ENCODE measurements around the gene FBXO10. TPM values are rescaled to one million over a fixed set of nuclear protein-coding genes. Genes with fewer than 3 reads are reported as not detected.

Gene FBXO10
- total and polyA plus RNA-seq, 2 of the 4 experiments (the other 2 are of a cell fraction): 6.6 to 6.7 TPM

DNA sequence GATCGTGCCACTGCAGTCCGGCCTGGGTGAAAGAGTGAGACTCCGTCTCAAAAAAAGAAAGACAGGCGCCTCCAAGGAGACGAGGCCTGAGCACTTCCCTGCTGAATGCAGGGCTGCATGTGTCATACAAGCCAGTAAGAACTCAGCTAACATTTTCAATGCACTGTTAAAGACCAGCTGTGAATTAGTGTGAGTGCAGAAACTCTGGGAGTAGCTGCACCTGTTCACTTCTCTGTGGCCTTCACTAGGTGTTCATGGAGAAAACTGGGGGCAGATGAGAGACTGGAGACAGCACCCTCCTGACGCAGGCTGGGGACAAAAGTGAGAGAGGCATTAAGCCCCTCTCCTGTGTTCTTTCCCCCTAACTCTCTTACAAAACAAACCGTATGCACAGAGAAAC is 41.8 kb downstream of the FBXO10 start:
- Histone ChIP-seq H3K4me1 (ENCODE audit: control insufficient read depth, insufficient read depth, low read length) (no peaks in the 10 kb centered on the region), H3K4me2 (ENCODE audit: low read depth, low read length) (no peak overlapping the region), H3K14ac (replicated peaks; ENCODE audit: low read depth, low read length) (no peak overlapping the region), H3K23ac (ENCODE audit: low read depth, low read length) (no peak overlapping the region), H4K8ac (ENCODE audit: low read depth in 2 of 2, low read length in 2 of 2) (no peak overlapping the region), H3K4ac (ENCODE audit: low read depth, low read length) (no peak overlapping the region), H3K9me3 (ENCODE audit: control insufficient read depth, insufficient read depth, low read length) (no peaks in the 10 kb centered on the region), H3K9me1 (ENCODE audit: insufficient read depth, low read length) (peaks cover 3% of the 10 kb centered on the region; the same call in 1 of the 2 replicates), H2AK5ac (ENCODE audit: low read depth, low read length) (no peak overlapping the region), H3K4me3 (ENCODE audit: insufficient read depth, low read depth, low read length) (no peak overlapping the region), H4K5ac (ENCODE audit: low read depth, low read length) (no peak overlapping the region), H3K9ac (ENCODE audit: low read depth, low read length) (no peak overlapping the region), H3K56ac (ENCODE audit: extremely low read depth, insufficient read depth, low read length) (no peak overlapping the region), H3K27ac (ENCODE audit: insufficient read depth, low read length) (no peak overlapping the region), H4K91ac (ENCODE audit: insufficient read depth, low read depth, low read length) (no peak overlapping the region), H3K27me3 (ENCODE audit: control insufficient read depth, insufficient read depth, low read length) (no peaks in the 10 kb centered on the region), H2BK120ac (ENCODE audit: low read depth, low read length) (no peak overlapping the region), H3K36me3 (ENCODE audit: control insufficient read depth, insufficient read depth, low read length) (peaks cover 21% of the 10 kb centered on the region), H2BK15ac (ENCODE audit: low read depth, low read length) (no peak overlapping the region), H2BK20ac (ENCODE audit: low read depth, low read length) (no peak overlapping the region), H2AFZ (replicated peaks; ENCODE audit: low read length, poor library complexity) (no peak overlapping the region), H4K20me1 (ENCODE audit: insufficient read depth, low read length) (no peaks in the 10 kb centered on the region), H2AK9ac (replicated peaks; ENCODE audit: low read depth, low read length, poor library complexity) (no peak overlapping the region), H3K18ac (ENCODE audit: low read depth, low read length) (no peak overlapping the region), H3K79me1 (ENCODE audit: low read depth in 1 of 2, low read length in 2 of 2) (no peaks in the 10 kb centered on the region), H2BK5ac (ENCODE audit: low read depth, low read length, poor library complexity, severe bottlenecking) (no peak overlapping the region)
- ChIA-PET CTCF (interaction anchor here (0.6 kb wide), 1 partner anchor 62 kb away, joined by 3 read pairs; no protein-coding TSS in a partner anchor), POLR2A (ENCODE audit: unreplicated experiment) (no interaction called here)
- DNase-seq (no peak), ATAC-seq (ENCODE audit: low read depth) (no peak)
- in situ Hi-C loops (cut with MboI; ENCODE audit: low sequenced_read_pairs): no loop called here
- dilution Hi-C loops (cut with HindIII; ENCODE audit: low sequenced_read_pairs, unreplicated experiment): no loop called here
- no TSS peak for BruUV-seq (replicated peaks)
- intact Hi-C loops (cut with micrococcal nuclease): no loop called here
- 94% methylated on average over 4 of the region's 7 CpGs; no CpG with 5 or more reads in 1 of the 2 experiments for WGBS, 2 experiments (ENCODE audit: extremely low coverage in 2 of 2, insufficient read length in 1 of 2)
- TF ChIP-seq RAD21 (IDR thresholded peaks at IDR 0.05; ENCODE audit: low read length) (no peak), FOS (IDR thresholded peaks at IDR 0.05; ENCODE audit: low read depth, low read length) (no peak), MAFK (IDR thresholded peaks at IDR 0.05; ENCODE audit: low read depth, low read length) (no peak), NFE2L2 (IDR thresholded peaks at IDR 0.05; ENCODE audit: low read depth, low read length) (no peak), MXI1 (IDR thresholded peaks at IDR 0.05; ENCODE audit: borderline replicate concordance, low read depth, low read length) (no peak), SMC3 (IDR thresholded peaks at IDR 0.05; ENCODE audit: low read depth, low read length) (no peak), POLR2A (IDR thresholded peaks at IDR 0.05; ENCODE audit: low read depth, low read length) (no peak), BHLHE40 (IDR thresholded peaks at IDR 0.05; ENCODE audit: low read depth, low read length) (no peak), RCOR1 (IDR thresholded peaks at IDR 0.05; ENCODE audit: insufficient replicate concordance, low read length) (no peak), CEBPB (IDR thresholded peaks at IDR 0.05; ENCODE audit: low read depth, low read length) (no peak), USF2 (IDR thresholded peaks at IDR 0.05; ENCODE audit: low read depth, low read length) (no peak), RFX5 (IDR thresholded peaks at IDR 0.05; ENCODE audit: low read depth, low read length) (no peak), MAZ (IDR thresholded peaks at IDR 0.05; ENCODE audit: borderline replicate concordance, low read depth, low read length) (no peak), CHD1 (IDR thresholded peaks at IDR 0.05; ENCODE audit: low read depth, low read length) (no peak)
- TF ChIP-seq, protein P1, sequence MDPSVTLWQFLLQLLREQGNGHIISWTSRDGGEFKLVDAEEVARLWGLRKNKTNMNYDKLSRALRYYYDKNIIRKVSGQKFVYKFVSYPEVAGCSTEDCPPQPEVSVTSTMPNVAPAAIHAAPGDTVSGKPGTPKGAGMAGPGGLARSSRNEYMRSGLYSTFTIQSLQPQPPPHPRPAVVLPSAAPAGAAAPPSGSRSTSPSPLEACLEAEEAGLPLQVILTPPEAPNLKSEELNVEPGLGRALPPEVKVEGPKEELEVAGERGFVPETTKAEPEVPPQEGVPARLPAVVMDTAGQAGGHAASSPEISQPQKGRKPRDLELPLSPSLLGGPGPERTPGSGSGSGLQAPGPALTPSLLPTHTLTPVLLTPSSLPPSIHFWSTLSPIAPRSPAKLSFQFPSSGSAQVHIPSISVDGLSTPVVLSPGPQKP (IDR thresholded peaks at IDR 0.05; ENCODE audit: borderline replicate concordance, low read depth, low read length): no peak
- TF ChIP-seq, protein P2, sequence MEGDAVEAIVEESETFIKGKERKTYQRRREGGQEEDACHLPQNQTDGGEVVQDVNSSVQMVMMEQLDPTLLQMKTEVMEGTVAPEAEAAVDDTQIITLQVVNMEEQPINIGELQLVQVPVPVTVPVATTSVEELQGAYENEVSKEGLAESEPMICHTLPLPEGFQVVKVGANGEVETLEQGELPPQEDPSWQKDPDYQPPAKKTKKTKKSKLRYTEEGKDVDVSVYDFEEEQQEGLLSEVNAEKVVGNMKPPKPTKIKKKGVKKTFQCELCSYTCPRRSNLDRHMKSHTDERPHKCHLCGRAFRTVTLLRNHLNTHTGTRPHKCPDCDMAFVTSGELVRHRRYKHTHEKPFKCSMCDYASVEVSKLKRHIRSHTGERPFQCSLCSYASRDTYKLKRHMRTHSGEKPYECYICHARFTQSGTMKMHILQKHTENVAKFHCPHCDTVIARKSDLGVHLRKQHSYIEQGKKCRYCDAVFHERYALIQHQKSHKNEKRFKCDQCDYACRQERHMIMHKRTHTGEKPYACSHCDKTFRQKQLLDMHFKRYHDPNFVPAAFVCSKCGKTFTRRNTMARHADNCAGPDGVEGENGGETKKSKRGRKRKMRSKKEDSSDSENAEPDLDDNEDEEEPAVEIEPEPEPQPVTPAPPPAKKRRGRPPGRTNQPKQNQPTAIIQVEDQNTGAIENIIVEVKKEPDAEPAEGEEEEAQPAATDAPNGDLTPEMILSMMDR (conservative IDR thresholded peaks at IDR 0.05; ENCODE audit: low read depth, low read length): no peak

Measured in IMR-90 (cell line).